ENCODE measurements around the gene AKT3. TPM values are rescaled to one million over a fixed set of nuclear protein-coding genes. Genes with fewer than 3 reads are reported as not detected.

The AKT3 gene
- total and polyA plus RNA-seq, 3 donors from 2014 or later = 32.3 to 70.9 (median 61.8) TPM

- no peak for DNase-seq
- Histone ChIP-seq H3K27ac (no peak overlapping the region), H3K9me3 (no peaks in the 10 kb centered on the region), H3K27me3 (no peaks in the 10 kb centered on the region), H3K4me3 (no peak overlapping the region), H3K4me1 (no peaks in the 10 kb centered on the region), H3K36me3 (ENCODE audit: low read depth, missing control alignments) (no peaks in the 10 kb centered on the region)
- TF ChIP-seq POLR2A (IDR thresholded peaks at IDR 0.05) = no peak
- TF ChIP-seq, protein P1, sequence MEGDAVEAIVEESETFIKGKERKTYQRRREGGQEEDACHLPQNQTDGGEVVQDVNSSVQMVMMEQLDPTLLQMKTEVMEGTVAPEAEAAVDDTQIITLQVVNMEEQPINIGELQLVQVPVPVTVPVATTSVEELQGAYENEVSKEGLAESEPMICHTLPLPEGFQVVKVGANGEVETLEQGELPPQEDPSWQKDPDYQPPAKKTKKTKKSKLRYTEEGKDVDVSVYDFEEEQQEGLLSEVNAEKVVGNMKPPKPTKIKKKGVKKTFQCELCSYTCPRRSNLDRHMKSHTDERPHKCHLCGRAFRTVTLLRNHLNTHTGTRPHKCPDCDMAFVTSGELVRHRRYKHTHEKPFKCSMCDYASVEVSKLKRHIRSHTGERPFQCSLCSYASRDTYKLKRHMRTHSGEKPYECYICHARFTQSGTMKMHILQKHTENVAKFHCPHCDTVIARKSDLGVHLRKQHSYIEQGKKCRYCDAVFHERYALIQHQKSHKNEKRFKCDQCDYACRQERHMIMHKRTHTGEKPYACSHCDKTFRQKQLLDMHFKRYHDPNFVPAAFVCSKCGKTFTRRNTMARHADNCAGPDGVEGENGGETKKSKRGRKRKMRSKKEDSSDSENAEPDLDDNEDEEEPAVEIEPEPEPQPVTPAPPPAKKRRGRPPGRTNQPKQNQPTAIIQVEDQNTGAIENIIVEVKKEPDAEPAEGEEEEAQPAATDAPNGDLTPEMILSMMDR (IDR thresholded peaks at IDR 0.05) = no peak
- intact Hi-C loops (cut with DNase I; ENCODE audit: low total_unique reads) = no loop called here
- WGBS, 2 donors = 64 to 73% methylated on average over 4 of the region's 4 CpGs
These were observed 406.5 kb downstream of the AKT3 start for GRCh38 chr1:243443557-243443956.

- TF ChIP-seq POLR2A (IDR thresholded peaks at IDR 0.05) = no peak
- TF ChIP-seq, protein P1 (IDR thresholded peaks at IDR 0.05) = no peak
- intact Hi-C loops (cut with DNase I; ENCODE audit: low total_unique reads) = no loop called here
- DNase-seq = no peak
- no peaks in the 10 kb centered on the region for H3K27me3 ChIP-seq
- H3K9me3 ChIP-seq = no peaks in the 10 kb centered on the region
- no peak overlapping the region for H3K27ac ChIP-seq
- H3K4me3 ChIP-seq = no peak overlapping the region
- no peaks in the 10 kb centered on the region for H3K4me1 ChIP-seq
- no peaks in the 10 kb centered on the region for H3K36me3 ChIP-seq (ENCODE audit: low read depth, missing control alignments)
These were observed 408.4 kb downstream of the AKT3 start for GRCh38 chr1:243441601-243442000.

DNA sequence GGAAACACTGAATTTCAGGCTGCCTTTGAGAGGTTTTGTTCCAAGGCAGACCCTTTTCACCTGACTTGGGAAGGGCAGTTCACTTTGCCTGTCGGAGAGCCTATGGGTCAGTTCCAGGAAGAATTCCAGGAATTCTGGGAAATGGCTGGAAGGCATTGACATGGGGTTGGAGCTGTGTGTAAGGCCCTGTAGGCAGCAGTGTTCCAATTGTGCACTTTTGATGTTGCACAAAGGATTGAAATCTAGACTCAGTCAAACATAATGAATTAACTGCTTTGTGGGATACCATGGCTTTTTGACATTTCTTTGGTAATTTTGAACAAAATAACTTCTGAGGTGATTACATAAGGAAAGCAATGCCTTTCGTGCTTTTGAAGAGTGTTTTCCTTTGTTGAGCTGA is 409.6 kb downstream of the AKT3 start:
- Histone ChIP-seq H3K27ac (no peak overlapping the region), H3K4me1 (no peaks in the 10 kb centered on the region), H3K27me3 (no peaks in the 10 kb centered on the region), H3K36me3 (ENCODE audit: low read depth, missing control alignments) (no peaks in the 10 kb centered on the region), H3K4me3 (no peak overlapping the region), H3K9me3 (no peaks in the 10 kb centered on the region)
- whole genome bisulfite sequencing, 2 donors = 92 to 97% methylated on average over 2 of the region's 2 CpGs
- intact Hi-C loops (cut with DNase I; ENCODE audit: low total_unique reads) = no loop called here
- no peak for DNase-seq
- TF ChIP-seq, protein P1 (IDR thresholded peaks at IDR 0.05) = no peak
- no peak for TF ChIP-seq POLR2A (IDR thresholded peaks at IDR 0.05)

- no peak overlapping the region for H3K4me3 ChIP-seq
- no peaks in the 10 kb centered on the region for H3K9me3 ChIP-seq
- H3K27me3 ChIP-seq = no peaks in the 10 kb centered on the region
- no peak overlapping the region for H3K27ac ChIP-seq
- TF ChIP-seq POLR2A (IDR thresholded peaks at IDR 0.05) = no peak
- TF ChIP-seq, protein P1 (IDR thresholded peaks at IDR 0.05) = no peak
- intact Hi-C loops (cut with DNase I; ENCODE audit: low total_unique reads) = no loop called here
- no peak for DNase-seq
- 82 to 88% methylated on average over 2 of the region's 2 CpGs for WGBS, 2 donors
- H3K4me1 ChIP-seq = no peaks in the 10 kb centered on the region
- H3K36me3 ChIP-seq (ENCODE audit: low read depth, missing control alignments) = no peaks in the 10 kb centered on the region
These were observed 411.2 kb downstream of the AKT3 start for GRCh38 chr1:243438815-243439214.

Other genes starting within 250 kb of the AKT3 start
- gene ZBTB18, start 201.0 kb upstream of the AKT3 start, total RNA-seq = 10 to 100 TPM; 54.3 to 61.9 TPM
- 45.0 TPM for gene ZBTB18, start 201.0 kb upstream of the AKT3 start, polyA plus RNA-seq (ENCODE audit: insufficient read depth, low read depth, low replicate concordance)